GM20000 (cell line): Measurements from ENCODE around the gene KLRD1.
"Not testable (repeated sequence)": the region's sequence is repeated elsewhere in the genome, so short reads cannot be mapped to it uniquely, and the experiment has no call there.

Experiments
- DNase-seq: peaks from one replicate; pipeline ENCODE4 v3.0.0; 2012; ENCODE audit warnings: low spot score
- CTCF ChIP-seq: IDR thresholded peaks from 2 replicates; pipeline ENCODE4 v1.5.1; 2012; ENCODE audit warnings: mild to moderate bottlenecking, control low read depth; ENCODE audit errors: extremely low read depth, missing control alignments

Gene KLRD1

GRCh38 chr12:10304161-10304574 is 3.5 kb upstream of the KLRD1 start:
- TF ChIP-seq CTCF, result no peak
- no peak for DNase-seq

DNA sequence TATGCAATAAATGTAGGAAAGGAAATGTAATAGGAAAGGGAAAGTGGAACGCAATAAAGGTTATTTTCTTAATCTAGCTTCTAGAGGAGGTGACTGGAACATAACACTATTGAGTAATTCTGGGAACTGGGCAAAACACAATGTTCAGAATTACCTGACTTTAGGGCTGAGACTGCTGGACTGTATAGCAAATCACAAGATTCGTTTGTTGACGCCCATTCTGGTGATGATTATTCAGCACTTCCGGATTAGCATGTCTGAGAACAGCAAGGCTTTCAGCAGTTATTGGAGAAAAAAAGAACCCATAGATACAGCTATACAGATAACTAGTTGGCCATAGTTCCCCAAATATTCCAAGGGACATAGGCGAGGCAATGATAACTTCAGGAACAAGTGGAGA is 2.3 kb upstream of the KLRD1 start:
- no peak for DNase-seq
- no peak for TF ChIP-seq CTCF

DNA sequence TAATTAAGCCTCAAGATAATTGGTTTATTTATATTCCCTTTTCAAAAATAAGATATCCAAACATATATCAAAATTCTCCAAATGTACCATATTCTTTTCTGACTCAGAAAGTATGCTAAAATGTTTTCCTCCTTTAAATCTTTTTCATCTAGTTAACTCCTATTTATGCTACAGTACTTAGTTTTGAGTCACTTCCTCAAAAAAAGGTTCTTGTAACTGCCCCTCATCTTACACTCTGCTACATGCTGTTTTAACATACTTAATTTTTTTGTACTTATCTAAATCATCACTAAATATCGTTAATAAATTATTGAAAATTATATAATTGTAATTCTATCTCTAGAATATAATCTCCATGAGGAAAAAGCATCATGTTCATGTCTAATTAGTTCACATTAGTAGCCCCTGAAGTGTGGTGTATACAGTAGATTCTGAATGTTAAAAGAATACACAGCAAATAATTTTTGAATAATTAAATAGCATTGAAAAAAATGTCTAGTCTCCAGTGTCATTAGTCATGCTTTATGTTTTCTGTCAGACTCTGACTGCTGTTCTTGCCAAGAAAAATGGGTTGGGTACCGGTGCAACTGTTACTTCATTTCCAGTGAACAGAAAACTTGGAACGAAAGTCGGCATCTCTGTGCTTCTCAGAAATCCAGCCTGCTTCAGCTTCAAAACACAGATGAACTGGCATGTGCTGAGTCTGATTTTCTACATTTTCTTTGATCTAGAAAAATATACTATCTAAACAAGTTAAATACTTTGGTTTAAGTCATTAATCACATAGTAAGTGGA is 3.5 kb downstream of the KLRD1 start:
- no peak for TF ChIP-seq CTCF
- DNase-seq, result no peak

DNA sequence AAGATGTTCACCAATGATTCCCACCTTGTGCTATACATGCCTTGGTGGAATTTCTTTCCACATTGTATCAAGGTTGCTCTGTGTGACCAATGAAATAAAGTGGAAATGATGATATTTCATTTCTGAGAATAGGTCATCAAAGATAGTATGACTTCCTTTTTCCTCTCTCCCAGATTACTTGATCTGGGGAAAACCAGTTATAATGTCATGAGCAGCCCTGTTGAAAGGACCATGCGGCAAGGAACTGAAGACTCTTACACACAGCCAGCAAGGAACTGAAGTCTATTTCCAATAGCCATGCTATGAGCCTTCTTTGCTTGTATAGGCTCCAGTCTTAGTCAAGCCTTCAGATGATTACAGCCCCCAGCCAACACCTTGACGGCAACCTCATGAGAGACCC is 11.7 kb downstream of the KLRD1 start:
- no peak for DNase-seq
- no peak for TF ChIP-seq CTCF

- peak; percentile 15 for DNase-seq
Observed at GRCh38 chr12:10320643-10321042, 13.0 kb downstream of the KLRD1 start.

DNA sequence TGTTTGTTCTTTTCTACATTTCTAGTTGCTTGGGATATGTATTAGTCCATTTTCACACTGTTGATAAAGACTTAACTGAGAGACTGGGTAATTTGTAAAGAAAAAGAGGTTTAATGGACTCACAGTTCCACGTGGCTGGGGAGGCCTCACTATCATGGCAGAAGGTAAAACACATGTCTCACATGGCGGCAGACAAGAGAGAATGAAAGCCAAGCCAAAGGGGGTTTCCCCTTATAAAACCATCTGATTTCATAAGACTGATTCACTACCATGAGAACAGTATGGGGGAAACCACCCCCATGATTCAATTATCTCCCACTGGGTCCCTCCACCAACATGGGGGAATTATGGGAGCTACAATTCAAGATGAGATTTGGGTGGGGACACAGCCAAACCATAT is 21.0 kb downstream of the KLRD1 start:
- not testable (repeated sequence) for DNase-seq

More at GRCh38 chr12:10320643-10321042, 13.0 kb downstream of the KLRD1 start:
- no peak for TF ChIP-seq CTCF

DNA sequence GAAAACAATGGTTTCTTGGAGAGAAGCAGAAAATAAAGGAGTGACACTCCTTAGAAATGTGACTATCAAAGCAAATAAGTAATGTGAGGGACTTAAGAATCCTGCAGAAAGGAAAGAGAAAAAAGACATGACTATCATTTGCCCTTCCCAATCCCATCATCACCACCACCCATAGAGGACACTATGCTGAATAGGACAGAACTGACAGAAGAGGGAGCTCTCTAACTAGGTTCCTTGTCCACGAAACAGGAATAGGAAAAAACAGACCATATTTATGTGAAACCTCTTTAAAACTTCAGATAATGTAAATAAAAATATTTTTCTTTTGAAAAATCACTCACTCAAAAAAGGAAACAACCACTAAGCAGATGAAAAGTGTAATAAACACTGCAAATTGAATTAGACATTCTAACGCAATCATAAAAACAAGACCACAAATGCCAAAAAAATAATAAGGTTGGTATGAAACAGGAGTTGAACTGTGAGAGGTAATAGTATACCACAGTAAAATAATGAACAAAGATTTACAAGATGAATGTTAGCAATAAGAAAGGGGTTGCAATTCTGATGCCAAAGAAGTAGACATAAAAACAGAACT is 24.1 kb downstream of the KLRD1 start:
- peak; percentile 39 for DNase-seq
- peak; percentile 38 for TF ChIP-seq CTCF

DNA sequence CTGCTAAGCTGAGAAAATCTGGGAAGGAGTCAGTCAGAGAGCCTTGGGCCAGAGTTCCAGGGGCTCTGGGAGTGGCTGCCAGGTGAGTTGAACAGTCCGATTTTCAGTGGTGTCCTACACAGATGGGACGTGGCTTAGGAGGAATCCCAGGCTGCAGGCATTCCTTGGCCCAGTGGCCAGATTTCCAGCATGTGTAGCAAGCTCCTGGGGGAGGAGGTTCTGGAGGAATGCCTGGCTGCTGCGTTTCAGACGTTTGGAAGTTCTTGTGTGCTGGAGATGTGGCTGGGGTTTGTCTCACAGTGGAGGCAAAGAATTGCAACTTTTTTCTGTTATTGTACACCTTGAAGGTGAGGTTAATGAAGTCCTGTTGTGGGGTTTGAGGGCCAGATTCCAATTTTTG is 28.5 kb downstream of the KLRD1 start:
- DNase-seq, result not testable (repeated sequence)

GRCh38 chr12:10338470-10338869 is 30.8 kb downstream of the KLRD1 start:
- not testable (repeated sequence) for DNase-seq
